Muscle layer of colon (tissue), 2 donors: Measurements from ENCODE around the gene DOCK4.

Experiments
- H3K27ac ChIP-seq: one replicate; pipeline ENCODE4 v1.7.0; 2013; ENCODE audit warnings: low read depth, mild to moderate bottlenecking, low read length, moderate library complexity
- H3K27me3 ChIP-seq, 2 donors: one replicate each; pipeline ENCODE4 v1.7.0; 2013; ENCODE audit warnings: low read length in 2 of 2, mild to moderate bottlenecking in 2 of 2; ENCODE audit not compliant: insufficient read depth in 2 of 2, control insufficient read depth in 1 of 2
- H3K36me3 ChIP-seq: one replicate; pipeline ENCODE4 v1.7.0; 2013; ENCODE audit warnings: mild to moderate bottlenecking, low read length; ENCODE audit not compliant: insufficient read depth
- H3K4me1 ChIP-seq: one replicate; pipeline ENCODE4 v1.7.0; 2013; ENCODE audit warnings: mild to moderate bottlenecking, low read length; ENCODE audit not compliant: insufficient read depth
- H3K4me3 ChIP-seq, 2 donors: one replicate each; pipeline ENCODE4 v1.7.0; 2013; ENCODE audit warnings: low read length in 2 of 2, low read depth in 1 of 2, mild to moderate bottlenecking in 1 of 2, moderate library complexity in 1 of 2
- H3K9ac ChIP-seq: one replicate; pipeline ENCODE4 v1.7.0; 2013; ENCODE audit warnings: low read length
- H3K9me3 ChIP-seq: one replicate; pipeline ENCODE4 v1.7.0; 2013; ENCODE audit warnings: mild to moderate bottlenecking, low read length
- donor health status: abdominal sarcoma.
- donor health status: Adenocarcinoma of cecum.

DOCK4 gene

DNA sequence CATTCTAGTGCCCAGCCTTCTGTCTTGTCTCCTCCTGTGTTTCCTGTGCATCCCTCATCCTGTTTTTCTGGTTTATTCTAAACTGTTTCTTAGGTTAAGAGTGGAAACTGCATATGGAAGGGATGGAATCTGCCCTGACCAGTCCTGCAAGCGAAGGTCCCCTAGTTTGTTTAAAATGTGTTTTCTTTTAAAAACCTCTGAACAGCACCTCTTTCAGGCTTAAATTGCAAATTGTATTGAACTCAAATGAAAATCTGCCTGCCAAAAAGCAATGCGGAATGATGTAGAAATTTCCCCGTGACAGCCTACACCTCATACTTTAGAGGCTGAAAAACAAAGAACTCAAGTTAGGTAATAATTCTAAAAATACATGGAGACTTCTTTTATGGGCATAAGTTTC, 421.1 kb downstream of the DOCK4 start:
- no peak overlapping the region for H3K4me3 ChIP-seq
- H3K27ac ChIP-seq: no peak overlapping the region
- no peaks in the 10 kb centered on the region for H3K27me3 ChIP-seq
- H3K9ac ChIP-seq: no peak overlapping the region
- no peaks in the 10 kb centered on the region for H3K4me1 ChIP-seq
- peaks cover 14% of the 10 kb centered on the region for H3K36me3 ChIP-seq
- no peaks in the 10 kb centered on the region for H3K9me3 ChIP-seq

- H3K27me3 ChIP-seq: no peaks in the 10 kb centered on the region
- no peak overlapping the region for H3K9ac ChIP-seq
- no peaks in the 10 kb centered on the region for H3K4me1 ChIP-seq
- no peak overlapping the region for H3K27ac ChIP-seq
- H3K9me3 ChIP-seq: no peaks in the 10 kb centered on the region
- no peak overlapping the region for H3K4me3 ChIP-seq
- H3K36me3 ChIP-seq: peaks cover 11% of the 10 kb centered on the region
These were observed 421.9 kb downstream of the DOCK4 start for GRCh38 chr7:111784296-111784695.

DNA sequence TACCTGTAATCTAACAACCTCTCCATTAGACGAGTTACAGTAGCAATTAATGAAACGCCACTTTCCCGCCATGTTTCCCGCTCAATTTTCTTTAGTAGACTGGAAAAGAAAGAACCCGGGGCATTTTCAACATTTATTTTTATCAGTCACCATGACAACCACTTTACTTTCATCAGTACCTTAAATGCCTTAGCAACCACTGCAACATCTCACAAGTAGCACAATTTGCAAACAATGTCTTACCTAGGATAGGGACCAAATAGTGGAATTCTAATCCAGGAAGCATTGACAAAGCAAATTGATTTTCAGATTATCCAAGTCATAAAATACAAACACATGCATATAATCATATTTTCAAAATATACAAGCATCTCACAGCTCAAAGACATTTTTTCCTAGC, 422.3 kb downstream of the DOCK4 start:
- H3K4me1 ChIP-seq: no peaks in the 10 kb centered on the region
- no peak overlapping the region for H3K4me3 ChIP-seq
- H3K9me3 ChIP-seq: no peaks in the 10 kb centered on the region
- H3K9ac ChIP-seq: no peak overlapping the region
- peaks cover 11% of the 10 kb centered on the region for H3K36me3 ChIP-seq
- no peaks in the 10 kb centered on the region for H3K27me3 ChIP-seq
- no peak overlapping the region for H3K27ac ChIP-seq

DNA sequence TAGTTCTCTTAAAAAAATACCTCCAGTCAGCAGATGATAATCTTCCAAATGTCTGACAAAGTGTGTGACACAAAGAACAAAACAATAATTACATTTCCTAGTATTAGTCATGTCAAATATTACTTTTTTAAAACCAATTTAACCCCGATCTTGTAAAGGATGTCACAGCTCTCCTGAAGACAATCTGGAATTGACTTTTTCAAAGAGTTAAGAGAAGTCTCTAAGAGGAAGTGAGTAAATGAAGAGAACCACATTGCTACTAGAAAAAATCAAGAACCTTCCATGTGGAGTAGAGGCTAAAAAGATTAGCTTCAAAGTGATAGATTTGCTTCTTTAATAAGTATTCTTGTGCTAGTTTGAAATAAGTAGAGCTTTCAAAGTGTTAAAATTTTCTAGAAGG, 425.7 kb downstream of the DOCK4 start:
- Histone ChIP-seq H3K4me1 (no peaks in the 10 kb centered on the region), H3K9me3 (no peaks in the 10 kb centered on the region), H3K27ac (no peak overlapping the region), H3K36me3 (peaks cover 16% of the 10 kb centered on the region), H3K27me3 (no peaks in the 10 kb centered on the region), H3K4me3 (no peak overlapping the region), H3K9ac (no peak overlapping the region)

- Histone ChIP-seq H3K4me1 (no peaks in the 10 kb centered on the region), H3K9me3 (no peaks in the 10 kb centered on the region), H3K36me3 (peaks cover 11% of the 10 kb centered on the region), H3K9ac (no peak overlapping the region), H3K4me3 (no peak overlapping the region), H3K27me3 (no peaks in the 10 kb centered on the region), H3K27ac (no peak overlapping the region)
These were observed 431.0 kb downstream of the DOCK4 start for GRCh38 chr7:111775206-111775605.

DNA sequence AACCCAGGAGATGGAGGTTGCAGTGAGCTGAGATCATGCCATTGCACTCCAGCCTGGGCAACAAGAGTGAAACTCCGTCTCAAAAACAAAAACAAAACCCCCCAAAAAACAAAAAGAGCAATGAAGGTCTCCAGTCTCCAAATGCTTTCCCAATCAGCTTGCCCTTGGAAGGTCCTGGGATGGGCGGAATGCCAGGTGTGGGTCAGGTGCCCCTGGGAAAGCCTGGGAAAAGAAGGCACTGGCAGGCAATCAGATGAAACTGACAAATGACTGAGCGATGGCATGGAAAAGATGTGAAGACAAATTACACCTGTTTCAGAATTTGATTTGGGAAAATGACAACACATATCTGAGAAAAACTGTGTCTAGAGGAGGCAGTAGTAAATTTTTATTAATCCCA, 433.5 kb downstream of the DOCK4 start:
- no peak overlapping the region for H3K27ac ChIP-seq
- no peaks in the 10 kb centered on the region for H3K27me3 ChIP-seq
- H3K9me3 ChIP-seq: no peaks in the 10 kb centered on the region
- peaks cover 10% of the 10 kb centered on the region for H3K36me3 ChIP-seq
- no peak overlapping the region for H3K9ac ChIP-seq
- H3K4me3 ChIP-seq: no peak overlapping the region
- H3K4me1 ChIP-seq: no peaks in the 10 kb centered on the region

DNA sequence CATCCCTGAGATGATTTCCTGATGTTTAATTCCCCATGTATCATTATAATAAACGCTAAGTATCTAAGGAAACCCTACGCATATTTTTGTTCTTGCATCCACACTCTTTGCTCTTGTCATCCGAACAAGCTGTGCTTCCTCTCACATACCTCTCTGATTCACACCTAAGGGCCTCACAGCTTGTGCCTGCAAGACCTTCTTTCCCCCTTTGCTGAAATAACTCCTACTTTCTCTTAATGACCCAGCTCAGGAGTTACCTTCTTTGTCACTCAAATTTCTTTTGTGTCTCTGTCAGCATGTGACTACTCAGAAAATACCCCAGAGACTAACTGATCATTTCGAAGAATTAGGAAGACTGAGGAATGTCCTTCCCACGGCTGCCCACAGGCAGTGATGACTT, 434.6 kb downstream of the DOCK4 start:
- Histone ChIP-seq H3K4me3 (no peak overlapping the region), H3K27me3 (no peaks in the 10 kb centered on the region), H3K9ac (no peak overlapping the region)

GRCh38 chr7:111770116-111770515, 436.1 kb downstream of the DOCK4 start:
- Histone ChIP-seq H3K27me3 (no peaks in the 10 kb centered on the region), H3K36me3 (peaks cover 7% of the 10 kb centered on the region), H3K4me3 (no peak overlapping the region), H3K27ac (no peak overlapping the region), H3K9ac (no peak overlapping the region), H3K4me1 (peaks cover 7% of the 10 kb centered on the region), H3K9me3 (no peaks in the 10 kb centered on the region)

More for the DNA sequence above, 434.6 kb downstream of the DOCK4 start:
- Histone ChIP-seq H3K27ac (no peak overlapping the region), H3K4me1 (no peaks in the 10 kb centered on the region), H3K9me3 (no peaks in the 10 kb centered on the region), H3K36me3 (peaks cover 7% of the 10 kb centered on the region)

DNA sequence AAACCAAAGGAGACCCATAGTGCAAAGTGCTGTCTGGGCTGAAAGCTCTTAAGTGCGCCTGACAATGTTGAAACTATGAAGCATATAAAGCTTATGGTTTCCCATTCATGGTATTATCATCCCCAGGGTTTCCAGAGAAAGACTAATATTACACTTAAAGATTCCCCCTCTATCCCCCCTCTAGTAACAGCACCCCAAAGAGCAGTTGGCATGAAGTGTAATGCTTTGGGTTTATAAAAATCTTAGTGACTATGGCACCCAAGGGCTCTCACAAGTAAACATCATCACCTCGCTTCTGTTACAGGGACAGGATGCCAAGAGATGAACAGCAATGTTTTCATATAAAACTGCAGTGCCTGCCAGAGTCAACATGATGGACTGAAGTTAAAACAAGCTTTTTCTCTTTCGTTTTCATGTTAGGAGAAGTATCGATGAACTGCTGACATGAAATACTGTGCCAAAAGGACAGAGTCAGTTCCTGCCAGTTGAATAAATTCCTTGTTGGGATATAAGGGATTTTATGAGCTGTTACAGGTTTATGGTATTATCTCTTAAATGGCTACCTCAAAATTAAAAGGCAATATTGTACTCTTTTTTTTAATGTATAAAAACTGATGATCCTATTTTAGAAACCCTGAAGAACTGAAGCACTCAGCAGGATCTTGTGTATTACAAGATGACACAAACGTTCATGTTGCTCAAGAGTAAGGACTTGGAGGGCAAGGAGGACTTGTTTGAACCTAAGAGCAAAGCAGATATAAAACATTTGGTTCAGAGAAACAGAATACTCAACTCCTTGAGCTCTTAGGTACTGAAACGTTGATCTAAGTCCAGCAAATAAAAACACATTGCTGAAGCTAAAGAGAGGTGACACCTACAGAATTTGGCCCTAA, 440.2 kb downstream of the DOCK4 start:
- H3K9me3 ChIP-seq: no peaks in the 10 kb centered on the region
- no peak overlapping the region for H3K27ac ChIP-seq
- H3K4me1 ChIP-seq: peaks cover 7% of the 10 kb centered on the region
- no peak overlapping the region for H3K9ac ChIP-seq
- no peaks in the 10 kb centered on the region for H3K27me3 ChIP-seq
- peaks cover 4% of the 10 kb centered on the region for H3K36me3 ChIP-seq
- H3K4me3 ChIP-seq: no peak overlapping the region

DNA sequence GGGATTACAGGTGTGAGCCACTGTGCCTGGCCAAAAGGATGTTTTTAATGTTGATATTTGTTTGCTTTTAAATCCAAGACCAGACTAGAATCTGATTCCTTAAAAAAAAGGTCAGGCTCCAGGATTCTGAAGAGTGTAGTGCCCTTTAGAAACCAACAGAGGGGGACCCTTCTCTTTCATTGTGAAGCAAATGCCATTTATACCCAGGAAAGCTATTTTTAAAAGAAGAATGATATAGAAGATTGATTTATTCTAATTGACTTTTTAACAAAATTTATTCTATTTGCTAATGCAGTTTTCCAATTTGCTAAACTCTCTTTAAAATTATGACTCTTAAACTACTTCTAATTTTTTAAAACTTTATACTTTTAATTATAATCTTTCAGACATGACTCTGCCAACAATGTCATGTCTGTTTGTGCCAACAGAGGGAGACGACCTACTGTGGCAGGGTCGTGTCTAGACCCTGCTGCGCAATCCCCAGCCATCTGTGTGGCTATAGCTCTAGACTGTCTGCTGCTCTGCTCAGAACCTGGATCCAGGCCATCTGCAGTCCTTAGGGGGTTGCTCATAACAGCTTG, 442.9 kb downstream of the DOCK4 start:
- Histone ChIP-seq H3K9me3 (no peaks in the 10 kb centered on the region), H3K4me1 (peaks cover 7% of the 10 kb centered on the region), H3K27ac (no peak overlapping the region), H3K4me3 (no peak overlapping the region), H3K9ac (no peak overlapping the region), H3K36me3 (peaks cover 19% of the 10 kb centered on the region), H3K27me3 (no peaks in the 10 kb centered on the region)

DNA sequence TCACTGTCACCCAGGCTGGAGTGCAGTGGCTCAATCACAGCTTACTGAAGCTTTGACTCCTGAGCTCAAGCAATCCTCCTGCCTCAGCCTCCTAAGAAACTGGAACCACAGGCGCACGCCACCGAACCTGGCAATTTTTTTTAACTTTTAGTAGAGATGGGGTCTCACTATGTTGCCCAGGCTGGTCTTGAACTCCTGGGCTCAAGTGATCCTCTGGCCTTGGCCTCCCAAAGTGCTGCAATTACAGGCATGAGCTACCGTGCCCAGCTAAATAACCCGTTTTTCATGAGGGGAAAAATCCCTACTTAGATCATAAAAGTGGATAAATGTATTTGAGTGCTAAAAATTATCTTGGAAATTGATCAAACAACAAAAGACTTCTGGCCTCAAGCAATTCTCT, 443.4 kb downstream of the DOCK4 start:
- Histone ChIP-seq H3K4me3 (no peak overlapping the region), H3K4me1 (peaks cover 7% of the 10 kb centered on the region), H3K9ac (no peak overlapping the region), H3K27me3 (no peaks in the 10 kb centered on the region), H3K36me3 (peaks cover 21% of the 10 kb centered on the region), H3K27ac (no peak overlapping the region), H3K9me3 (no peaks in the 10 kb centered on the region)

DNA sequence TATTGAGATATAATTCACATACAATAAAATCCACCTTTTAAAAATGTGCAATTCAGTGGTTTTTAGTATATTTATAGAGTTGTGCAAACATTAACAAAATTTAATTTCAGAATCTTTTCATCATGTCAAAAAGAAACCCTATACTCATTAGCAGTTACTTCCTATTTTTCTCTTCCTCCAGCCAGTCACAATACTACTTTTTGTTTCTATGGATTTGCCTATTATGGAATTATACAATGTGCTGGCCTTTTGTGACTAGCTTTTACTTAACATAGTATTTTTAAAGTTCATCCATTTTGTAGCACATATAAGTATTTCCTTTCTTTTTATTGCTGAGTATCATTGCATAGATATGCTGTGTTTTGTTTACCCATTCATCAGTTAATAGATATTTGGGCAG, 444.0 kb downstream of the DOCK4 start:
- peaks cover 21% of the 10 kb centered on the region for H3K36me3 ChIP-seq
- no peak overlapping the region for H3K9ac ChIP-seq

More for the DNA sequence above, 444.0 kb downstream of the DOCK4 start:
- H3K4me3 ChIP-seq: no peak overlapping the region
- peaks cover 7% of the 10 kb centered on the region for H3K4me1 ChIP-seq
- no peaks in the 10 kb centered on the region for H3K9me3 ChIP-seq
- no peaks in the 10 kb centered on the region for H3K27me3 ChIP-seq
- no peak overlapping the region for H3K27ac ChIP-seq
